Upper lobe of left lung (tissue), 6 donors: ENCODE data around the gene FEM1B. TPM values are rescaled to one million over a fixed set of nuclear protein-coding genes. Genes with fewer than 3 reads are reported as not detected.

Experiments
- ATAC-seq, 2 donors: fragments of 200-7000 bp; cut with Tn5 transposase; one replicate each; pipeline ENCODE4 v1.9.1; 2022; ENCODE audit warnings: mild to moderate bottlenecking in 2 of 2, moderate library complexity in 2 of 2; ENCODE audit not compliant: low FRiP score in 2 of 2
- DNase-seq, 2 donors: peaks; one replicate each; pipeline ENCODE4 v3.0.0-alpha.2; 2019 to 2020
- H3K27ac ChIP-seq, 4 donors: fragments of 200-600 bp; sonication (generic); one replicate each; pipeline ENCODE4 v1.5.1; 2016 to 2019
- H3K27me3 ChIP-seq, 4 donors: fragments of 200-600 bp; sonication (generic); one replicate each; pipeline ENCODE4 v1.5.1; 2017 to 2019
- H3K36me3 ChIP-seq, 4 donors: fragments of 200-600 bp; sonication (generic); one replicate each; pipeline ENCODE4 v1.5.1; 2016 to 2019
- H3K4me1 ChIP-seq, 4 donors: fragments of 200-600 bp; sonication (generic); one replicate each; pipeline ENCODE4 v1.5.1; 2018 to 2019
- H3K4me3 ChIP-seq, 4 donors: fragments of 200-600 bp; sonication (generic); one replicate each; pipeline ENCODE4 v1.5.1; 2017 to 2019; ENCODE audit warnings: mild to moderate bottlenecking in 2 of 4, moderate library complexity in 1 of 4
- H3K9me3 ChIP-seq, 4 donors: fragments of 200-600 bp; sonication (generic); one replicate each; pipeline ENCODE4 v1.5.1; 2018 to 2019
- EP300 ChIP-seq, 4 donors: sonication (generic); formaldehyde crosslinking; IDR thresholded peaks; one replicate each; pipeline ENCODE4 v1.5.1; 2017; ENCODE audit warnings: antibody characterized with exemption in 4 of 4, control low read depth in 2 of 4
- POLR2A ChIP-seq, 4 donors: fragments of 450-650 bp; IDR thresholded peaks; one replicate each; pipeline ENCODE4 v1.5.1; 2016 to 2017; ENCODE audit warnings: antibody characterized with exemption in 4 of 4, mild to moderate bottlenecking in 2 of 4
- POLR2AphosphoS5 ChIP-seq, 2 donors: sonication (generic); formaldehyde crosslinking; IDR thresholded peaks; one replicate each; pipeline ENCODE4 v1.5.1; 2017; ENCODE audit warnings: antibody characterized with exemption in 2 of 2
- WGBS, 2 donors: methylation state at CpG; one replicate each; pipeline ENCODE4 v1.1.5; 2017 to 2018; 5-methylcytosine and 5-hydroxymethylcytosine counted together
- total RNA-seq, 6 donors: library from RNA; depleted of rRNA in 4 of 6; stranded (reverse); fragments of >200 nt in 4 of 6; gene quantifications; one replicate each; pipeline versions ENCODE4 v1.1.0 to v1.2.1, GENCODE V29; 2016 to 2021
- TF ChIP-seq, protein P1 (sequence below), 6 experiments: fragments of 450-650 bp in 4 of 6; fragments of 200-600 bp in 2 of 6; sonication (generic) in 2 of 6; IDR thresholded peaks; one replicate each; pipeline ENCODE4 v1.5.1; 2016 to 2019; ENCODE audit warnings: antibody characterized with exemption in 6 of 6
- donor health status: DM: no; HTN: no; CAD: no; lungs with moderate emphysema.
- donor health status: DM: no; HTN: yes; CAD: no; lungs with severe emphysema.

Gene FEM1B
- total RNA-seq, 6 donors from 2014 or later = 16.0 to 58.8 (median 36.9) TPM

DNA sequence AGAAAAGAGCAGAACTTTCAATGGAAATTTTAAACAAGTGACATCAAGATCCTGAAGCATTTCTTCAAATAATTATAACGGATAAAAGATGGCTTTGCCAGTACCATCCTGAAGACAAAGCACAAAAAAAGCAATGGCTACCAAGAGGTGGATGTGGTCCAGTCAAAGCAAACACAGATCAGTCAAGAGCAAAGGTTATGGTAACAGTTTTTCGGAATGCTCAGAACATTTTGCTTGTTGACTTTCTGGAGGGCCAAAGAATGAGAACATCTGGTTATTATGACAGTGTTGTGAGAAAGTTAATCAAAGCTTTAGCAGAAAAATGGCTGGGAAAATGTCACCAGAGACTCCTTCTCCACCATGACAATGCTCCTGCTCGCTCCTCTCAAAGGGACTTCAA is 31.5 kb downstream of the FEM1B start:
- Histone ChIP-seq H3K27ac (no peak overlapping the region), H3K9me3 (no peaks in the 10 kb centered on the region), H3K4me1 (peaks cover 0 to 6% (median 4%) of the 10 kb centered on the region in 4 donors), H3K36me3 (no peaks in the 10 kb centered on the region), H3K4me3 (no peak overlapping the region), H3K27me3 (no peaks in the 10 kb centered on the region)
- TF ChIP-seq, protein P1, sequence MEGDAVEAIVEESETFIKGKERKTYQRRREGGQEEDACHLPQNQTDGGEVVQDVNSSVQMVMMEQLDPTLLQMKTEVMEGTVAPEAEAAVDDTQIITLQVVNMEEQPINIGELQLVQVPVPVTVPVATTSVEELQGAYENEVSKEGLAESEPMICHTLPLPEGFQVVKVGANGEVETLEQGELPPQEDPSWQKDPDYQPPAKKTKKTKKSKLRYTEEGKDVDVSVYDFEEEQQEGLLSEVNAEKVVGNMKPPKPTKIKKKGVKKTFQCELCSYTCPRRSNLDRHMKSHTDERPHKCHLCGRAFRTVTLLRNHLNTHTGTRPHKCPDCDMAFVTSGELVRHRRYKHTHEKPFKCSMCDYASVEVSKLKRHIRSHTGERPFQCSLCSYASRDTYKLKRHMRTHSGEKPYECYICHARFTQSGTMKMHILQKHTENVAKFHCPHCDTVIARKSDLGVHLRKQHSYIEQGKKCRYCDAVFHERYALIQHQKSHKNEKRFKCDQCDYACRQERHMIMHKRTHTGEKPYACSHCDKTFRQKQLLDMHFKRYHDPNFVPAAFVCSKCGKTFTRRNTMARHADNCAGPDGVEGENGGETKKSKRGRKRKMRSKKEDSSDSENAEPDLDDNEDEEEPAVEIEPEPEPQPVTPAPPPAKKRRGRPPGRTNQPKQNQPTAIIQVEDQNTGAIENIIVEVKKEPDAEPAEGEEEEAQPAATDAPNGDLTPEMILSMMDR (IDR thresholded peaks at IDR 0.05) = no peak
- TF ChIP-seq POLR2A (IDR thresholded peaks at IDR 0.05) (no peak), POLR2AphosphoS5 (IDR thresholded peaks at IDR 0.05) (no peak), EP300 (IDR thresholded peaks at IDR 0.05) (no peak)
- ATAC-seq (no peak), DNase-seq (no peak)
- WGBS, 2 donors = 72 to 79% methylated on average over 3 of the region's 3 CpGs

DNA sequence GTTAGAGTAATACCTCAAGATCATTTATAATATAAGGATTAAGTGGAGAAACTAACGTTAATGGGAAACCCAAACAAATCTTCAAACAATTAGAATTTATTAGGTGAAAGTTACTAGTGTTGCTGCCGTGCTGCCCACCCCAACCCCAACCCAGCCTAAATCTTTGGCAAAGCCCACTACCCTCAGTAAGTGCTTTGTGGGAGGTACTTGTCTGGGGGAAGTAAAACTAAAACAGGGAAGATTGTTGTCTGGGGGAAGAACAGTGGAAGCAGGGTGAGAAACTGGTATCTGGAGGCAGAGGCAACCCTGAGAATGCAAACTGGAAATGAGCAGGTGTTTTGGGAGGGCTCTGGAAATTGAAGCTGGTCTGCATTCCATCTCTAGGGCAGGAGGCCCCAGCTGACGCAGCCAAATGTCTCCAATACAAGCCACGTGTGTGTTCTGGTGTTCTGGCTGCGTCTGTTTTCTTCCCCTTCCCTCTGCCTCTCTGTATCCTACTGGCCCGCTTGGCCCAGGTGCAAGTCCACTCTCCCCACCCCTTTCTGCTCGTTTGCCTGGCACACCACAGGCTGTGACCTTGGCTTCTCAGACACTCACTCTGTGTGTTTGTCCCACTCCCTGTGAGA is 32.7 kb downstream of the FEM1B start:
- Histone ChIP-seq H3K36me3 (no peaks in the 10 kb centered on the region), H3K4me3 (no peak overlapping the region), H3K27ac (no peak overlapping the region), H3K9me3 (no peaks in the 10 kb centered on the region), H3K27me3 (no peaks in the 10 kb centered on the region), H3K4me1 (peaks cover 0 to 6% (median 4%) of the 10 kb centered on the region in 4 donors)
- WGBS, 2 donors = 63 to 75% methylated on average over 7 of the region's 7 CpGs
- DNase-seq = no peak
- no peak for TF ChIP-seq POLR2AphosphoS5 (IDR thresholded peaks at IDR 0.05)
- TF ChIP-seq POLR2A (IDR thresholded peaks at IDR 0.05) = no peak
- no peak for ATAC-seq

DNA sequence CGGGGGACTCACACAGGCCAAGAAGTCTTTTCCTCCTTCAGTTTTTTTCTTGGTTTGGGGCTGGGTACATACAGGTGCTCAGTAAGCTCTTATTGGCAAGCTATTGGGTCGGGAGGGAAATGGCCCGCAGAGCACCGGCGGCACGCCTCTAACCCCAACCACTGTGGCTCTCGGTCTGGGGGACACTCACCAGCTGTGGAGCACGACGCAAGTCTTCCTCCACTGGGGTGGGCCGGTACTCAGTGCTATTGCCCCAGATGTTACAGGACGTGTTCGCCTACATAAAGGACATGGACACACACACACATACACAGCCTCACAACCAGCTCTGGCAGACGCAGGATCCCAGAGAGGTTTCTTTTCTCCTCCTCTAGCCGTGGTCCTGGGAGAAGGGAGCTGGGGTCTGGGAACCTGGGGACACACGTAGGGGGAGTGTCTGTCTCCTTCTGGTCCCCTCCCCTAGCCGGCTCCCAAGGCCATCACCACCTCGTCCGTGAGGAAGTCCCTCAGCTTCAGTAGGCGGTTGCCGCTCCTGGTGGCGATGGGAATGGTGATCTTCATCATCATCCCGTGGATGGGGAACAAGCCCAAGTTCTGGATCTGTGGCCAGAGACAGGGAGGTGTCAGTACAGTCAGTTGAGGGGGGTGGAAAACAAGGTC is 33.4 kb downstream of the FEM1B start:
- ATAC-seq (no peak), DNase-seq (no peak)
- H3K4me3 ChIP-seq = no peak overlapping the region
- TF ChIP-seq EP300 (IDR thresholded peaks at IDR 0.05) (no peak), POLR2A (IDR thresholded peaks at IDR 0.05) (no peak), POLR2AphosphoS5 (IDR thresholded peaks at IDR 0.05) (no peak)
- TF ChIP-seq, protein P1 (IDR thresholded peaks at IDR 0.05) = no peak
- H3K4me1 ChIP-seq = peaks cover 0 to 6% (median 4%) of the 10 kb centered on the region in 4 donors
- no peaks in the 10 kb centered on the region for H3K36me3 ChIP-seq
- 92 to 93% methylated on average over 22 of the region's 22 CpGs for WGBS, 2 donors
- H3K27ac ChIP-seq = no peak overlapping the region
- H3K27me3 ChIP-seq = no peaks in the 10 kb centered on the region
- no peaks in the 10 kb centered on the region for H3K9me3 ChIP-seq

DNA sequence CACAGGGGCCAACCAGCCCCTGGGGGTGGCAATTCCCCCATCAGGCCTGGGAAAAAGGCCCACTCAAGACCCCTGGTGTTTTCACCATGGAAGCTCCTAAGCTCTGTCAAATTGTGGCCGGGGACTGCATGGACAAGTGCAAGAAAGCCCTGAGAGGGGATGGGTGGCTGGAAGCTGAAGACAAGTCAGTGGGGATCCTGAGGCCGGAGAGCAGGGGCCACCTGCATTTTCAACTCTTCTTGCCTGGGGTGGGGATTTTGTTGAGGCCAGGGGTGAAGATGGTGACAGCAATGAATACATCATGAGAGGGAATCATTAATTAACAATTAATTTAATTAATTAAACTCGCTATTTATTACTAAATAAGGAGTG is 33.9 kb downstream of the FEM1B start:
- H3K27ac ChIP-seq = no peak overlapping the region
- ATAC-seq (no peak), DNase-seq (no peak)
- H3K36me3 ChIP-seq = no peaks in the 10 kb centered on the region
- H3K4me3 ChIP-seq = no peak overlapping the region
- H3K4me1 ChIP-seq = peaks cover 0 to 2% (median 2%) of the 10 kb centered on the region in 4 donors
- 94 to 95% methylated on average over 3 of the region's 3 CpGs for WGBS, 2 donors
- no peak for TF ChIP-seq POLR2AphosphoS5 (IDR thresholded peaks at IDR 0.05)
- TF ChIP-seq, protein P1 (IDR thresholded peaks at IDR 0.05) = no peak
- no peak for TF ChIP-seq POLR2A (IDR thresholded peaks at IDR 0.05)
- TF ChIP-seq EP300 (IDR thresholded peaks at IDR 0.05) = no peak
- no peaks in the 10 kb centered on the region for H3K27me3 ChIP-seq
- H3K9me3 ChIP-seq = no peaks in the 10 kb centered on the region

DNA sequence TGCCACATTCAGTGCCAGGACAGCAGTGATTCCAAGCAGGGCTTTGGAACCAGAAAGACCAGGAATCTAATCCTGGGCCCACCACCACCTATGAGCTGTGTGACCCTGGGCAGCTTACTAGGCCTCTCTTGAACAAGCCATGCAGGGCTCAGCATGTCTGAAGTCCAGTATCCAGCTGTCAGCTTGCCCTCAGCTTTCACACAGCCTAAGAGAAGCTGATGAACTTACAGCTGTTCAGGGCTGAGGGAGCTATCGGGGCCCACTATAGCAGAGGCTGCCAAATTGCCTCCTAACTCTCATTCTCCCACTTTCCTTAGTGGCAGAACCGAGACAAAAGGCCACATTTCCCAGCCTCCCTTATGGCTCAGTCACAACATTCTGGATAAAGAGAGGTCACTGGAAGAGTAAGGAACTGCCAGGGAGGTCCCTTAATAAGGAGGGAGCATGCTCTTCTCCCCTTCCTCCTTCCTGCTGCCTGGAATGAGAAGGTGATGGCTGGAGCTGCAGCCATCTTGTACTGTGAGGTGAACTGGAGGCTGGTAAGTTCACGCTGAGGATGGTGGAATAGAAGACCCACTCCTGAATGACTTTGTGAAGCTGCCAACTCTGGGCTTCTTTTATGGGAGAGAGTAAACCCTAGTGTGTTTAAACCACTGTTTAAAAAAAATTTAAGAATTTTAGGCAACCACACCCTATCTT is 34.5 kb downstream of the FEM1B start:
- Histone ChIP-seq H3K4me3 (no peak overlapping the region), H3K27ac (no peak overlapping the region), H3K27me3 (no peaks in the 10 kb centered on the region), H3K36me3 (no peaks in the 10 kb centered on the region), H3K4me1 (peaks cover 0 to 2% (median 0%) of the 10 kb centered on the region in 4 donors), H3K9me3 (no peaks in the 10 kb centered on the region)
- TF ChIP-seq POLR2A (IDR thresholded peaks at IDR 0.05) (no peak), EP300 (IDR thresholded peaks at IDR 0.05) (no peak), POLR2AphosphoS5 (IDR thresholded peaks at IDR 0.05) (no peak)
- TF ChIP-seq, protein P1 (IDR thresholded peaks at IDR 0.05) = no peak
- no peak for DNase-seq
- WGBS, 2 donors = 85 to 89% methylated on average over 3 of the region's 3 CpGs
- ATAC-seq = no peak
